Limb (tissue), 2 donors: Measurements from ENCODE around the gene ALDH8A1.

ENCODE experiments used
- DNase-seq, 2 donors: peaks; one replicate each; pipeline ENCODE4 v3.0.0-alpha.2; 2016; ENCODE audit errors: extremely low spot score in 2 of 2

The ALDH8A1 gene

DNA sequence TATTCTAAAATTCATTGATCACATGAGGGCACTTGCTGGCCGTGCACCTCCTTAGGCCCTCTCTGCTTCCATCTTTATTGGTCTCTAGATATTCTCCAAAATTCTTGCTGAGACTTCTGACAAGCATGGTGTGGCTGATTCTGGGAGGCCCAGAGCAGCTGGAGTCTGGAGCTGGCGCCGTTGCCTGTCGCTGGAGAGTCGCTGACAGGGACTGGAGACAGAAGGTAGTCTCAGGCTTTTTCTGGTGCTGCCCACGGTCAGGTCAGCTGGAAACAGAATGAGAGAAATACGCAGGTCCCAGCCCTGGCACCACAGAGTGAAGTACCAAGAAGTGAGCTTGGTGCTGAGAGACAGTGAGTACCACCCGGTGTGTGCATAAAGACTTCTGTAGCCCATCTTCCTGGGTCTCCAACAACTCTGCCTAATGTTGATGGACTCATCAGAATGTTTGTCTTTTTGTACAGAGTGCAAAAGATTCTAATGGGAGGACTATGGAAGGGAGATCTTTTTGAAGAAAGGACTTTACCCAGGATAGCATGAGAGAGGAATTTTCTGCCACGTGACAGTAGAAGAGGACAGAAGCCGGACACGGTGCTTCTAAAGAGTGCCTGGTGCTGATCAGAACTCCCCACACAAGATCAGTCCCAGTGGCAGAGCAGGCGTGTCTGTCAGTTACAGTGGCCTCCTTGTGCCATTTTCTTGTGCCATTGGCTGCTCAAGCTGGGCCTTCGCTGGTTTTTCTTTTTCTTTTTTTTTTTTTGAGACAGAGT, 1.8 kb upstream of the ALDH8A1 start:
- no peak for DNase-seq

DNA sequence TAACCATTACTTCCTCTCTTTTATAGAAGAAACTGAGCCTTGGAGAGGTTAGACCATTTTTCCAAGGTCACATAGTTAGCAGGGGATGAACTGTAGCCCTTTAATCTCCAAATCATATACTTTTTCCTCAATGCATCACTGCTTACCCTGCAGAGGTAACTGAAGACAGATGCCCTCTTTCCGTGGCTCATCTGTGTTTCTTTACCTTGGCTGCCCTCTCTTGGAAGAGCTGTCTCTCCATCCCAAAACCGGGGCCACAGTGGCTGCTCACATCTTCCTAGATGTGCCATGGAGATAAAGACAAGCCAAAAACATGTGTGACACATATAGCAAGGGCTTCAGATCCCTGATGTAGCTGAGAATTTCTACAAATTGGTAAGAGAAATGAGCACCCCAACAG, 581 bp upstream of the ALDH8A1 start:
- DNase-seq: no peak

DNA sequence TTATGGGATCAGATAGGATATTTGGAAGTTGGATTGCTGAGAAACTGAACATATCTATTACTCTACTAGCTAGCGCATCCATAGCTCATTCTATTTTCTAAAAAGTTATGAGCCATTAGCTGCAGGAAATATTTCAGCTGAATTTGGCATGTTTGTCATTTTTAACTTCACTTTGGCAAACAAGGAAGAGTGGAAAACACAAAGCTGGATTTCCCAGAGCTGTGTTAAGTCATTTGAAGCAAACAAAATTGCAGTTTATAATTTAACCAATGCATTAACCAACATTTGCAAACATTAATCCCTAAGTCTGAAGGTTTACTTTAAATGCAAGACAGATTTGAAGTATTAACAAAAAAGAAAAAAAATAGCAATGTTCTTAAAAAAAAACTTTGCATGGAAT, 1.2 kb downstream of the ALDH8A1 start:
- no peak for DNase-seq

DNA sequence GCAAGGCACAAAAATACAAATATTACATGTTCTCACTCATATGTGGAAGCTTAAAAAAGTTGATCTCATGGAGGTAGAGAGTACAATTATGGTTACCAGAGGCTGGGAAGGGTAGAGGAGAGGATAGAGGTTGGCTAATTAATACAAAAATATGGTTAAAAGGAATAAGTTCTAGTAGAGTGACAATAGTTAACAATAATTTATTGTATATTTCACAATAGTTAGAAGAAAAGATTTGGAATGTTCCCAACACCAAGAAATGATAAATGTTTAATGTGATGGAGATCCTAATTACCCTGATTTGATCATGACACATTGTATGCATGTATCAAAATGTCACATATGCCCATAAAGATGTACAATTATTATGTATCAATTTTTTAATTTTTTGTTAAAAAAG, 1.8 kb downstream of the ALDH8A1 start:
- DNase-seq: no peak

DNA sequence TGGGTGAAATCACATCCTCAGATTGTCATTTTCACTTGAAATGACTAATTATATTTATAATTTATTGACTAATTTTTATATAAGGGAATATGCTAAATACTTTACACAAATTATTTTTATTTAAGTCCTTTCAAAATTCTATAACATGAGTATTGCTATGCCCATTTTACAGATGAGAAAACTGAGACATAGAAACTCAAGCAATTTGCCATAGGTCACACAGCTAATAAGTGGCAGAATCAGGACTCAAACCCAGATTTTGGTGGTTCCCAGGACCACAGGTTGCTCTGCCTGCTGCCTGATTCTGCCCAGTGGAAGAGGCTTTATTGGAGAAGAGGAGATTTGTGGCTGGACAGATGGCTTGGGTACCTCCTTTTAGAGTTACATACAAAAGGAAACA, 4.9 kb downstream of the ALDH8A1 start:
- no peak for DNase-seq

DNA sequence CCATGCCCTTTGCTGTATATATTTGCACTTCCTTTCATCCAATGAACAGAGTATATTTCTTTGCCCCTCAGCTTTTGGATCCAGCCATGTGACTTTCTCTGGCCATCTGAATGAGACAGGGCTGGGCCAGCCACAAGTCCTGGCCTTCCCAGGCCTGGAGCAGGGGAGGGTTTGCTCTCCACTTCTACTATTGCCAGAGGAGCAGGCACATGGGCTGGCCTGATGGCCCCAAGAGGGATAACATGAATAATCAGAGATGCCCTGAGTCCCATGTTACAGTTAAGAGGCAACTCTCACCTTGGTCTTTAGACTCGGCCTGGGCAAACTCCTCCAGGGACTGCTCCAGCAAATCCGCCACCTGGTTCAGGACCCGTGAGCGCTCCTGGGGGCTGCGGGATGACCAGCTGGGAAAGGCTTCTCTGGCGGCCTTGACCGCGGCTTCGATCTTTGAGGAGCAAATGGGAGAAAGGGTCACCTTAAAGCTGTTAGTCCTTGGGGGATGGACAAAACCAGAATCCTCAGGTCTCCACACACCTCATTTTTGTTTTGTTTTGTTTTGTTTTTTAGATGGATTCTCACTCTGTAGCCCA, 6.3 kb downstream of the ALDH8A1 start:
- no peak for DNase-seq

DNA sequence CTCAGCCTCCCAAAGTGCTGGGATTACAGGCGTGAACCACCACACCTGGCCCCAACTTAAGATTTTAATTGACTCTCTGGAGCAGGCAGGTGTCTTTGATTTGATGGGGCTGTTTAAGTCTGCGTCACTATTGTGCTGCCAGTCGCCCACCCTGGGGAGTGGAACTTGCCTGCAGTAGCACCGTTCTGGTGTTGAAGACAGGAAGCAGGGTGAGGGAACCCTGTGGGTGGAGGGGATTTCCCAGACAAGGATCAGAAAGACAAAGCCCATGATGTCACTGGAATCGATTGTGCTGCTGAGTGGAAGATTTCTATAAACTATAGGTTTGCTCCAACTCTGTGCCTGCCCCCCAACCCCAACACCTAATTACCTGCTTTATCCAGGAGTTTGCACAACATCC, 11.0 kb downstream of the ALDH8A1 start:
- no peak for DNase-seq

DNA sequence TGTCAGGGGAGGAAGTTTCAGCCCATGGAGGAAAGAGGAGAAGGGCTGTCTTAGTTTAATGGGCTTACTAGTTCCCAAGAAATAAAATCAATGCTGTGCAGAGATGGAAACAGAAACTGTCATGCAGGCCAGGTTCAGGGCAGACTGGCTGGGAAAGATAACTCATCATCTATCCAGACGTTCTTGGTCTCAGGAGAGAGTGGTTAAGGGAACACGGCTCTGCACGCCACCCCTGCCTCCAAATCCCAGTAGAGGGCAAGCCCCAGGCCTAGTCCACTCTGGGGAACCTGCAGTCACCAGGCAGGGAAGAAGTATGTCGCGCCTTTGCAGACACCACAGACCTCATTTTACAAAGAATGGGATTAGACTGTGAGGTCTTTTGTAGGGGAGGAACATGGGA, 12.5 kb downstream of the ALDH8A1 start:
- no peak for DNase-seq

DNA sequence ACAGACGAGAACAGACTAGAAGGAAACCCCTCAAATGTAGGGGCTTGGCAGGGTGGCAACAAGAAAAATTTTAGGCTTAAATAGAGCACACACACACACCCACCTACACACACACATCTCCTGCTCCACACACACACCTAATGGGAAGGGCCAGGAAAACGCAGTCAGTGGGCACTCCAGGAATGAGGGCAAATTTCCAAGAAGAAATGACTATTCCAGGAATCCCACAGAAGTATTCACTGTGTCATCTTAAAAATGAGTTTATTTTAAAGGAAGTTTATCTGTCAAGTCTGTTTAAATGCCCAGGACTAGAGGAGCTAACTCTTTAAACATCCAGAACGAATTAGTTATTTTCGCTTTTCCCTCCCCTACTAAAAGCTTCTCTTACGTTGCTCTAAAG, 13.0 kb downstream of the ALDH8A1 start:
- no peak for DNase-seq

DNA sequence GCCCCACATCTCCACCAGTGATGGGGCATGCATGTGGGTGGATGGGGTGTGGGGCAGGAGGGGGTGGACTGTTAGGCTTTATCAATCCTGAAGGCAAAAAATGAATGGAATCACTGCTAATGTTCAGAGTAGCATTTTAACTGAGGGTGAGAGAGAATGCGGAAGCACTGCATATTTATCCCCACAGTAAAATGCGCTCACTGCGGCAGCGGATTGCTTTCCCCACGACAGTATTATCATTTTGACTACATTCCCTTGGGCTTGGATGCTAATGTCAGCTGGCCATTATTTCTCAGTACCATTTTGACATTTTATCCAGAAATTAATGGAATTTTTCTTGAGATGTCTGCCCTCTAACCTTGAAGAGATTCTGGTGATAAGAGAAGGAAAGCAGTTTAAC, 13.4 kb downstream of the ALDH8A1 start:
- DNase-seq: no peak

DNA sequence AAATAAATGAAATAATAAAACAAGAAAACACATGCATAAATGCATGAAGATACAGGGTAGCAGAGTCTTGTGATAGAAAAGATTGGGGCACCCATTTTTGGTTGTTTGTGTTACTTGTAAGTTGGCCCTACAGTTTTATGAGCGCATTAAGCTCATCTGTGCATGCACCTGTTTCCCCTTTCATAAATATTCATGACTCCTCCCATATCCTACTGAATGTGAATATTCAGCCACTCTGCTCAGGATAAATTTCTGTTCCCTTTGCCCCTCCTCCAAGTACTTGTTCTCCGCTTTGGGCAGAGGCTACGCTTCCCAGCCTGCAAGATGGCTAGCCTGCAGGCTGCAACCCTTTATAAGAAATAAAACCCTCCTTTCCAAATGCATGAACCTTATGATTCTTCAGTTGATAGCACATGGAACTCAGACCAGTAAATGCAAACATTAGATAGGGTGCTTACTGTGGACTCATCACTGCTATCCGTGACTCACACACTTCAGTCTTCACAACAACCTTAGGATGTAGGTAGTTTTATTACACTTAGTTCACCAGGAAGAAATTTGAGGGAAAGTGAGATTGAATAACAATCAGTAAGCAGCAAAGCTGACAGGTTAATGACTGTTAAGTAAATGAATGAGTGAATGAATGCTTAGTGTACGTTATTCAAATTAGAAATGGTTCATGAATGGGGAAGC, 15.0 kb downstream of the ALDH8A1 start:
- no peak for DNase-seq

DNA sequence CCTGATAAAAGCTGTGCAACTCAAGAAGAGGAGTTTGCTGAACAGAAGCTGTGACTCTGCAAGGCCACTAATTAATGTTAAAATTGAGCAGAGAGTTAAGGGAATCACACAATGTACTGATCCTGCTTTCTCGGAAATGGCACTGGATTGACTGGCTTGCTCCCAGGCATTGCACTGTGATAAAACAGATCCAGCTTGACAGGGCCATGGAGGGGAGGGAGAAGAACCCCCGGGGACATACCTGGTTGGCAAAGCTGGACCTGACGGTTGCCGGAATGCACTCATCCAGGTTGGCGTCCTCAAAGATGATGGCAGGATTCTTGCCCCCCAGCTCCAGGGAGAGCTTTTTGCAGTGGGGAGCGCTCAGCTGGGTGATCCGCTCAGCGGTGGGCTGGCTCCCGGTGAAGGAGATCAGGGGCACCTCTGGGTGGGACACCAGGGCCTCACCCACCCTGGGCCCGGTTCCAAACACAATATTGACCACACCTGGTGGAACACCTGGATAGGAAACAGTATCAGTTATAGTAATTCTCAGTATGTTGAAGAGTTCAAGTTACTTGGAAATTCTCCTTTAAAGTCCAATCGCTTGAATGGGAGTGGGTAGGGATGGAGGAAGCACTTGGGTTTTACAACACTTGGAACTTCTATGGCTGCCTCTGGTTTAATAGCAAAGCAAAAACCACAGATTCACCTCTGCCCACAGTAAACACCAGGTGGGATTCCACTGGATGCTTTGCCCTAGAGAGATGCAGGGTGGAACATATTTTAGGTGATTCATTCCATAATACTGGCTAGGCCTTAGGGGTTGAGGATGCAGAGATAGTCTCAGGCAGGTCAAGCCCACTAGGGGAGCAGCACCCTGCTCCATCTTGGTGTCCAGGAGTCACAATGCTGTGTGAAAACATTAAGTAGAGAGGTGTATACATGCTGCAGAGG, 17.1 kb downstream of the ALDH8A1 start:
- DNase-seq: no peak

DNA sequence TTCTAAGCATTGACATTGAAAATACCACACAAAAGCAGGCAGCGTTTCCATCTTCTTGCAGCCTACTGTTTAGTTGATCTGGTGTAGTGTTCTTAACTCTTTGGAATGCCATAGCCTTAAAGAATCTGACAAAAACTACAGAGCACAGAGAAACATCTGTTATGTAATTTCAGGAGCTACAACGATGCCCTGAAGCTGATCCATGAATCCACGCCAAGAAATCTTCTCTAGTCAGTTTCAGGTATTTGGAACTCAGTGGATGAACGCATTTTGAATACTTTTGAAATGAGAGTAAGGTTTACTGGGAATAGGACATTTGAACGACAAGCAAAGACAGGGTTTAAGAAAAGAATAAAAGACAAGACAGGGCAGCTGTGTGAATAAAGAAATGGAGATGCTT, 17.8 kb downstream of the ALDH8A1 start:
- no peak for DNase-seq

DNA sequence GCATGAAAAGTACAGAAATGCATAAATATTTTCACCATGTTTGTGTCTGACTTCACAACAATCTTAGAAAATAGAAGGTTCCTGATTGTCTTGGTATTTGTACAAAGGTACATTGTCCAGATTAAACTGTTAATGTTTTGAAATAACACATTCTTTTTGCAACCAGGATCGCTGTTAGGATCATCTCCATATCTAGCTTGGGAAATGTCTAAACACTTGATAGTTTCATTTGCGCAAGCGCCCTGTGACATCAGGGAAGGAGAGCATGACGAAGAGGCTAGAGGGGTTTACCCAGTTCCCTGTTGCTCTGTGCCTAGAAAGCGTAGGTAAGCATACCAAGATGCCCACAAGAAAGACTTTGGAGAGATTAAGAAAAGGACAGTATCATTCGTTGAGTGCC, 19.4 kb downstream of the ALDH8A1 start:
- DNase-seq: no peak

DNA sequence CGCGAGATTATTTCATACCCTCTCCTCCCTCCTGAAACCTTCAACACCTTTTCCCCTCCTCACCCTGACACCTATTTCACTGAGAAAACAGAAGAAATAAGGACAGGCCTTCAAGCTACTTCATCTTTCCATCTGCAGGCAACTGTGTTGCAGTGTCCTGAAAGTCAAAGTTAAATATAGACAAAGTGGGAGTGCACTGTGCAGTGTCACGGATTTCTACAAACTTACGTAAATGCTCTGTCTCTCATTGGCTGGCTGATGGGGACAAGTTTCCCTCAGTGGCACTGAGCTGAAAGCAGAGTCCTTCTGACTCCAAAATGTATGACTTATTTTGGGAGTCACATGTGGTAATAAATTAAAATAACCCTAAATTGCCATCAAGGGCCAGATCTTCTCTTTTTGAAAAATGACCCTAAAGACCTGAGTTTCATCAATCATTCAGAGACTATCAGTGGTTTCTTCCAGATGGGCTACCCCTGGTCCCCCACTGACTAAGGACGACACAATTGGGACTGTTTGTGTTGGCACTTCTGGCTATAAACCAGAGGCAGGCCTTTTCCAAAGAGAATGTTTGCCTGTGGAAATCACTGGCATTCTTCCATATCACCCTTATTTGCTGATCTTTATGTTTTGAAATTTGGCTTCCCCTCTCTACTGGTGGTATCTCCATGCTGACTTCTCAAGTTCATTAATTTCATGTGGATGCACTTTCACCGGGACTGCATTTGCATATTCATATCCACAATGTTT, 21.6 kb downstream of the ALDH8A1 start:
- DNase-seq: no peak

DNA sequence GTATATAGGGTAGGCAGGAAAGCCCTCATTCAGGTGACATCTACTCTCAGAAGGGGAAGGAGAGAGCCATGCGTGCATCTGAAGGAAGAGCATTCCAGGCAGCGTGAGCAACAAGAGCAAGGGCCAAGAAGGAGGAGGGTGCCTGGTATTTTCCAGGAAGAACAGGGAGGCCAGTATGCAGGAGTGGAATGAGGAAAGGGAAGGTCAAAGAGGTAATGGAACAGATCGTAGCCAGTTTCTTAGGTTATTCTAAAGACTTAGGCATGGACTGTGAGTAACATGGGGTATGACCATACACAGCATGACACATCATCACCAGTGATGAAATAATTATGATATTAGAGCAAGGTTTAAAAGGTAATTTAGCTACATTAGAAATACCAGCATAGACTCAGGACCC, 24.1 kb downstream of the ALDH8A1 start:
- DNase-seq: no peak

DNA sequence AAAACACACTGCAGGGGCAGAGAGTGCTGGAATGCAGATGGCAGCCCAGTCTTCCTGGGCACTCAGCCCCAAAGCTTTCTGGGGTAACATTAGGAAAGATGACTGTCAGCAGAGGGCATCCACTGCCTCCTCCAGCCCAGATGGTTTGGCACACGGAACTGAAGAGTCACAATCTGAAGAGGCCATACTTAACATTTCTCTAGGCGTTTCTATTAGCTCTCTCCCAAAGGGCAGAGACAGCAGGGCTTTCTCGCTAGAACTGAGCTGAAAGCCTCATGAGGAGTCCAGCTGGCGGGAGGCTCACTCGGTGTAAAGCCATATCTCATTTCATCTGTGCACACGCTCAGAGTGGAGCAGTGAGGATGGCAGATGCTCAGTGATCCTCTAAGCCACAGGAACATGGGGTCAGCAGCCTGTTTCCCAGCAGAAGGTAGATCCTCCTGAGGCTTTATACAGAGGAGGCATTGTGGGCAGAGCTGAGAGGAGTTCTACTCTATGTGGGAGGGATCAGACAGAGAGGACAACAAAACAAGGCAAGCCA, 28.1 kb downstream of the ALDH8A1 start:
- DNase-seq: no peak

DNA sequence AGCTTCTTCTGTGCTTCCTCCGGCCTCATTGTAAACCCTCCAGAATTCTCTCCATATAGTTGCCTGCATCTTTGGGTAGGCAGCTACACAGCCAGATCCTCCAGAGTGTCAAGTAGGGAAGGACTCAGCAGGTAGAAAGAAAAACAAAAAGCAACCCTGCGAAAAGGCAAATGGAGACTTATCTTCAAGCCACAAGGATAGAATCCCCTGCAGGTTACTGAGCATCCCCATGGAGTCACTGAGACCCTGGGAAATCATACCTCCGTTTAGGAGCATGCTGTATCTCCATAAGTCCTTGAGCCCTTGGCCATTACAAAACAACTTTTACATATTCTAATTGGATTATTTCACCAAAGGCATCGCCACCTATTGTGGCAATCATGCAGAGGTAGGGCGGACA, 28.6 kb downstream of the ALDH8A1 start:
- no peak for DNase-seq

DNA sequence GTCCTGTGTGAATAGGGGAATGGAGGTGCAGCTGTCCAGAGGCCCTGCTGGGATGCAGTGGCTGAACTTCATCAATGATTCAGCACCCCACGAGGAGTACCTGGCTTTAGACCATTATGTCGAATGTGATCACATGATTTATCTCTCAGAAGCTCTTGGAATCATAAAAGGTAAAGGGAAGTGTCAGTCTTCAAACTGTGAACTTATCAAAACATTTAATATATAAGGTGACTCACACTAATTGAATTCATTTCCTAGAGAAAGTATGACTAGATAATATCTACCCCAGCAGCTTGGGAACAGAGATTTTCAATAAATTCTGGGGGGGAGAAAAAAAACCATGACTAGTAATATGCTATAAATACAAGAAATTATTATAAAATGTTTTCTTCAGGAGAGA, 29.5 kb downstream of the ALDH8A1 start:
- DNase-seq: no peak

DNA sequence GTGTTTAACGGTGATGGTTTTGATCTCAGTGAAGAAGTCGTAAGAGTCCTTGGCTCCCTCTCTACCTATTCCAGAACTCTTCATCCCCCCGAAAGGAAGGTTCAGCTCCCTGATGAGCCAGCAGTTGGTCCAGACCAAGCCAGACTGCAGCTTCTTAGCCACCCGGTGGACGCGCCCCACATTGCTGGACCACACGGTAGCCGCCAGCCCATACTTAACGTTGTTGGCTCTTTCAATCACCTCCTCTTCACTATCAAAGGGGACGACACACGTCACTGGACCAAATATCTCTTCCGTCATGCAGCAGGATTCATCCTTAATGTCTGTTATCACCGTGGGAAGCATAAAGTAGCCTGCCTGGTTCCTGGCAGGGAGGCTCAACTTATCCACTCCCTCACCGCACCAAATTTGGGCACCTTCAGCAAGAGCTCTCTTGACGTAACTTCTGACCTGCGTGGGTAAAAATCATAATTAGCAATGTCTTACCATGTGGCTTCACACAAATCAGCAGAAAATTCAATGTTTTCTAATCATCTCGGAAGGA, 31.4 kb downstream of the ALDH8A1 start:
- DNase-seq: no peak

DNA sequence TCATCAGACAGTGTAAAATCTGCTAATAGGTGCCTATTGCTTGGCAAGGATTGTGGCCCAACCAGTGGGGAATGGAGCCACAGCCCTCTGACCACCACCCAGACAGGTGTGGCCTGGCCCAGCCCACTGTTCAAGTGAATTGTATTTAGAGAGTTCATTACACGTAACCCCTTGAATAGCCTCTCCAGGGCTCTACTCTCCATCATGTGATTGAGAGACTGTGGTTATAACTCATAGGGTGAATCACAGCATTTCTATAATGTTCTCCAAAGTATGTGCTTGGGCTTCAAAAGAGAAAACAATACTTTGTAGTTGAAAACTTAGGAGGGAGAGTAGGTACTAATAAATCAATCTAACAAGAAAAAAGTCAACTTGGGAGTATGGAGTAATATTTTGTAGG, 38.4 kb downstream of the ALDH8A1 start:
- no peak for DNase-seq
